T-helper 1 cell treated with Interleukin-12 subunit alpha and Interleukin-12 subunit beta and Interleukin-4 antibody, amounts not matched to agents 30 μg/mL and 1 μg/mL, for 36 hours (primary cell): ENCODE results near the gene R3HDM1.
"Not testable (repeated sequence)": the region's sequence is repeated elsewhere in the genome, so short reads cannot be mapped to it uniquely, and the experiment has no call there.

Experiments used
- H3K27ac Mint-ChIP-seq: one replicate; pipeline ENCODE4 v1.8.0; 2021; ENCODE audit warnings: mild to moderate bottlenecking, mixed read lengths
- H3K27me3 Mint-ChIP-seq: one replicate; pipeline ENCODE4 v1.8.0; 2021; ENCODE audit warnings: low read depth, mixed read lengths
- H3K36me3 Mint-ChIP-seq: one replicate; pipeline ENCODE4 v1.8.0; 2021; ENCODE audit warnings: low read depth, mixed read lengths
- H3K4me1 Mint-ChIP-seq: one replicate; pipeline ENCODE4 v1.8.0; 2021; ENCODE audit warnings: low read depth, mixed read lengths
- H3K4me3 Mint-ChIP-seq: one replicate; pipeline ENCODE4 v1.8.0; 2021; ENCODE audit warnings: mild to moderate bottlenecking, moderate library complexity, mixed read lengths
- H3K9me3 Mint-ChIP-seq: one replicate; pipeline ENCODE4 v1.8.0; 2021; ENCODE audit warnings: mixed read lengths

R3HDM1 gene

DNA sequence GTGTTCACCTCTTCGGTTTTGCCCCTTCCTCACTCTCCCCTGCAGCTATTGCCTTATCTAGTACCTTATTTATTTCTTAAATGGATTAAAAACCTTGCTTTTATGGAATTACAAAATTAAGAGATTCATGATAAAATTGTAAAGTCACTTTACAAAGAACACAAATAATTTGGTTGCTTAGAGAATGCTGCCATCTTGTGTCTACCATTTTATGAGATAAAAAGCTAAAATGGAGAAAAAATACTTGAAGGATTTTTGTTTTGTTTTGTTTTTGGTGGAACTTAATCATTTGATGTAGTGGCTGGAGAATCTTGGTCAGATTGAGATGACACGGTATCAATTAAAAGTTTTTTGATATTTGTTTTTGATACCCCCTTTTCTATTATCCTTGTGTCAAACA is 69.6 kb downstream of the R3HDM1 start:
- Mint-ChIP-seq H3K27ac (no peak overlapping the region), H3K4me3 (no peak overlapping the region), H3K36me3 (peaks cover 8% of the 10 kb centered on the region), H3K9me3 (no peaks in the 10 kb centered on the region), H3K27me3 (no peaks in the 10 kb centered on the region), H3K4me1 (peaks cover 3% of the 10 kb centered on the region)

DNA sequence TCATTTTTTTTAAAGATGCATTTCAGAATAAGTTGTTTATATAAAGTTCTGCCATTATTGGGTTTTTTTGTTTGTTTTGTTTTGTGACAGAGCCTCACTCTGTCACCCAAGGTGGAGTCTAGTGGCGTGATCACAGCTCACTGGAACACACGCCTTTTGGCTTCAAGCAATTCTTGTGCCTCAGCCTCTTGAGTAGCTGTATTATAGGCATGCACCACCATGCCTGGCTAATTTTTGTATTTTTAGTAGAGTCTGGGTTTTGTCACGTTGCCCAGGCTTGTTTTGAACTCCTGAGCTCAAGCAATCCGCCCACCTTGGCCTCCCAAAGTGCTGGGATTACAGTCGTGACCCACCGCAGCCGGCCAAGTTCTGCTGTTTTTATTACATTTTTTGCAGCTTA is 72.3 kb downstream of the R3HDM1 start:
- Mint-ChIP-seq H3K4me1 (peaks cover 3% of the 10 kb centered on the region), H3K27me3 (no peaks in the 10 kb centered on the region), H3K36me3 (peaks cover 12% of the 10 kb centered on the region), H3K4me3 (no peak overlapping the region), H3K27ac (no peak overlapping the region), H3K9me3 (no peaks in the 10 kb centered on the region)

DNA sequence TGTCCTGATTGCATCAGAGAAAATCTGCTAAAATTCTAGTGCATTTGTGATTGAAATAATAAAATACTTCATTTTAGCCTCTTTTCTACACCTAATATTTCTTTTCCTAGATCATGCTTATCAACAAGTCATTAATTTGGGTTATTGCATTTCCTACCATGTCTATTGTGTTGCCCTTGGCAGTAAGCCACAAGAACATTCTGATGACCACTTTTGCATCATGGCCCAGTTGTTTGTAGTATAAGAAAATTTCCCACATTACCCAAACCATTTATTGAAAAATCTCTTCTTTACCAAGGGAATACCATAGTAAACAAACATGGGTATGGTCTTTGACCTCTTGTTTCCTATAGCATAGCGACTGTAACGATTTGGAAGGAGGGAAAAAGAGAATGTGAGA is 76.3 kb downstream of the R3HDM1 start:
- Mint-ChIP-seq H3K36me3 (peaks cover 16% of the 10 kb centered on the region), H3K4me1 (no peaks in the 10 kb centered on the region), H3K4me3 (no peak overlapping the region), H3K9me3 (no peaks in the 10 kb centered on the region), H3K27me3 (no peaks in the 10 kb centered on the region), H3K27ac (no peak overlapping the region)

DNA sequence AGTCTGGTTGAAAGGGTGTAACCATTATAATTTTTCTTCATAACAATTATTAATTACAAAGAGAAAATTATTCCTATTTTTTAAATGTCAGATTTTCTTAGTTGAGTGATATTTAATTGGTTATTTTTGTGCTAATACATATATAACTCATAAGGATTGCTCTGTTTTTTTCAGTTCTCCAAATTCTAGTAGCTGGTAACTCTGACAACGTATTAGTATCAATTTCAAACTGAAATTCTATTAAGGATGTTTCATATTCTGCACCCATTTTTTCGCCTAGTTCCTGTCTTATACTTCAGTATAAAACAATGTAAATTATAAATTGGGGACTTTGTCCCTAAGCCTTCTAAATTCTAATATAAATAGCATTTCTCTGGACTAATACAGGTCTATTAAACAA is 81.0 kb downstream of the R3HDM1 start:
- Mint-ChIP-seq H3K4me3 (no peak overlapping the region), H3K27me3 (no peaks in the 10 kb centered on the region), H3K4me1 (no peaks in the 10 kb centered on the region), H3K27ac (no peak overlapping the region), H3K36me3 (peaks cover 8% of the 10 kb centered on the region), H3K9me3 (no peaks in the 10 kb centered on the region)

DNA sequence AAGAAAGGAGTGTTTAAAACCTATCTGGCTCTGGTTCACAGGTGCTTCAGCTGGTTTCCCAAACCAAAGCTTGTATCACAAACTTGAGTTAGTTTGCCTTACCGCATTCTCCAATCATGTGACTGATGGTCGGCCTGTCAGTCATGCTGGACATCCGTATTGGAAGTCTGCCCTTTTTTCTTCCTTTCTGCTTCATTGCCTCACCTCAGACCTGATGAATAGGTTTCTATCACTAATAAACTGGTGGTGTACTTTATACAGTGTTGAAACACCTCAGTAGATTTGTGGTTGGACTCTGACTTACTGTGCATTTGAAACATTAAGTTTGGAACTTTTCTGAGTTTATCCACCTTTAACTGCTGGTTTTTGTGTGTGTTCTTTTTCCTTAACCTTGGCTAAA is 84.1 kb downstream of the R3HDM1 start:
- Mint-ChIP-seq H3K27ac (no peak overlapping the region), H3K9me3 (no peaks in the 10 kb centered on the region), H3K36me3 (peaks cover 4% of the 10 kb centered on the region), H3K4me3 (no peak overlapping the region), H3K4me1 (no peaks in the 10 kb centered on the region), H3K27me3 (no peaks in the 10 kb centered on the region)

DNA sequence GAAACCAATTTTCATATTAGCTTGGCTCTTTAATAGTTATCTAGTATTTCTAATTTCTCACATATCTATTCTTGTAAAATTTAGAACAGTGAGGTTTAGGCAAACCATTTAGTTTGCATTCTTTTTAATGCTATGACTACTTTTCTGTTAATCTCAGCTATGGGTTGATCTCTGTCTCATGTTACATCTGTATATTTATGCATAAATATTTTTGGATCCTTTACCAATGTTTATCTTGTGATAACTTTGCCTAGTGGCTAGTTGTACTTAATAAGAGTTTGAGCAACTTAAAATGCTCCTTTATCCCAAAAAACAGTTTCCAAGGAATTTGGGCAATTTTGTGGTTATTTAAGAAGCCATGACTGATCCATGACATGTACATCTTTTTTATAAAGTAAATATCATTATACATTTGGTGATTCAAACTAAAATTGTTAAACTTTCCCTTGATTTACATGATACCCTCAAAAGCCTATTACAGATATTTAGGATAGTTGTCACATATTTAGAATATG is 86.3 kb downstream of the R3HDM1 start:
- H3K27me3 Mint-ChIP-seq, result no peaks in the 10 kb centered on the region
- peaks cover 4% of the 10 kb centered on the region for H3K36me3 Mint-ChIP-seq
- H3K4me3 Mint-ChIP-seq, result no peak overlapping the region
- no peaks in the 10 kb centered on the region for H3K9me3 Mint-ChIP-seq
- H3K27ac Mint-ChIP-seq, result no peak overlapping the region
- no peaks in the 10 kb centered on the region for H3K4me1 Mint-ChIP-seq

DNA sequence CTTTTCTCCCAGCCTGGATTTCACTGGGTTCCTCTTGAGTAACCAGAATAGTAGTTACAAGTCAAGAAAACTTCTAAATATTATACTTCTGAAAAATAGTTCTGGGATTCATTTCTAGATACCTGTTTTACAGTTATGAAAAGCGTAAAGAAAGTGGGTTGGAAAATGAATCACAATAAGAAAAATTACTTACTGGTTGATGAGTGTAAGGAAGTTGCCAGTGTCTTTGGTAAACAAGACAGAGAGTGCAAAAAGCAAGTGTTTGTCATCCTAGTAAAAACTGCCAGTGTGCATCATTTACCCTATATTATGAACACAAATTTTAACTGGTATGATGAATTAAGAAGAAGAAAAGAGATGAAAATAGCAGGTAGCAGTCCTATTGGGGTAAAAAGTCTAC is 88.9 kb downstream of the R3HDM1 start:
- Mint-ChIP-seq H3K4me3 (no peak overlapping the region), H3K27me3 (no peaks in the 10 kb centered on the region), H3K9me3 (no peaks in the 10 kb centered on the region), H3K4me1 (no peaks in the 10 kb centered on the region), H3K36me3 (peaks cover 14% of the 10 kb centered on the region), H3K27ac (no peak overlapping the region)

DNA sequence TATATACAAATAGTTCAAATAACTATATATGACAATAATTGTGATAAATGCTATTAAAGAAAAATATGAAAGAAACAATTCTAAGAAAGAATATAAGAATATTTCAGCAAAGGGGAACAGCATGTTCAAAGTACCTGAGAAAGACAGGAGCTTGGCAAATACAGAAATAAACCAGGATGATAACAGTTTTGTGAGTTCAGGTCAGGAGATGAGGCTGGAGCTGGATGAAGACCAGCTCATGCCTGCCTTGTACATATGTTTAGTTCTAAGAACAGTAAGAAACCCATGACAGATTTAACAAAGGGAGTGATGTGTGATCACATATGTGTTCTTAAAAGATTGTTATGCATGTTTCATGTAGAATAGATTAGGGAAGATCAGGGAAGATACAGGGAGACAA is 98.2 kb downstream of the R3HDM1 start:
- Mint-ChIP-seq H3K27ac (no peak overlapping the region), H3K27me3 (no peaks in the 10 kb centered on the region), H3K4me1 (no peaks in the 10 kb centered on the region), H3K4me3 (no peak overlapping the region), H3K36me3 (peaks cover 6% of the 10 kb centered on the region), H3K9me3 (no peaks in the 10 kb centered on the region)

DNA sequence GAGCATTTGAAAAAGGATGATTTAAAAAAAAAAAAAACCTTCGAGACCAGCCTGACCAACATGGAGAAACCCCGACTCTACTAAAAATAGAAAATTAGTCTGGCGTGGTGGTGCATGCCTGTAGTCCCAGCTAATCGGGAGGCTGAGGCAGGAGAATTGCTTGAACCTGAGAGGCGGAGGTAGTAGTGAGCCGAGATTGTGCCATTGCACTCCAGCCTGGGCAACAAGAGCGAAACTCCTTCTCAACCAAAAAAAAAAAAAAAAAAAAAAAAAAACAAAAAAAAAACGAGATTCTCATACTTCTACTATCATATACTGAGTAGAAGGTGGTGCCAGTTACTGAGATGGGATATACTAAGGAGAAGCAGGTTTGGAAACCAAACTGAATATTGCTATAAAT is 98.8 kb downstream of the R3HDM1 start:
- H3K27me3 Mint-ChIP-seq, H3K9me3 Mint-ChIP-seq, H3K27ac Mint-ChIP-seq, H3K36me3 Mint-ChIP-seq, H3K4me1 Mint-ChIP-seq, H3K4me3 Mint-ChIP-seq: not testable (repeated sequence)

DNA sequence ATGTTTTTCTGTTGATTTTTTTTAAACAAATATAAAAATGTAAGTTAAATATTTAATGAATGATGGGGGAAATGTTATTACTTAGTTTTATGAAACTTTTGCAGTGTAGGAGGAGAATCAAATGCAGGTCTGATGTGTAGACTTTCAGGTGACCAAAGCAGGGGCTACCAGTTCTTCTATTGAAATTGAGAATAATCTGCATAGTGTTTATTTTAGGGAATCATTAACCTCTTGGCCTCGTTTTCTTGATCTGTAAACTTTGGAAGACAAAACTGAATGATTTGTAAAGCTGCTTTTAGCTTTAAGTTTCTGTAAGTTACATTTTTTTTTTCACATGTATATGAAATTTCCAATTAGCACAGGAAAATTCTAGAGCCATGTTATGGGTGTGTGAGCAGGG is 99.2 kb downstream of the R3HDM1 start:
- Mint-ChIP-seq H3K4me1 (no peaks in the 10 kb centered on the region), H3K36me3 (peaks cover 2% of the 10 kb centered on the region), H3K9me3 (no peaks in the 10 kb centered on the region), H3K27ac (no peak overlapping the region), H3K4me3 (no peak overlapping the region), H3K27me3 (no peaks in the 10 kb centered on the region)

DNA sequence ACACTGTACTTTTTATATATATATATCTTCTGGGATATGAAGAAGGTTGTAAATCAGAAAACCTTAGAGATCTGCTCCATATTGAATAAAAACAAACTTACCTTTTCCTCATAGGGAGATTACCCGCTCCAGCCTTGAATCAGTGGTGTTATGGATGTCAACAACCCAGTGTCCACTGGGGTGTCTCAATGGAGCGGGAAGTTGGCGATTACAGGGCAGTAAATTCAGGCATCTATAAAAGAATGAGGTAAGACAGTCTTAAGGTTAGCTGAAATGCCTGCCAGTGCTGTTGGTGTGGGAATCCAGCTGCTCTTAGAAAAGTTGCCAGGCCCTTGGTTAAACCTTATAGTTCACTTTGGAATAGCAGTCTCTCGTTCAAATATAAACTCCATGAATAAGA is 102.3 kb downstream of the R3HDM1 start:
- Mint-ChIP-seq H3K4me1 (peaks cover 4% of the 10 kb centered on the region), H3K36me3 (peaks cover 18% of the 10 kb centered on the region), H3K4me3 (no peak overlapping the region), H3K27me3 (no peaks in the 10 kb centered on the region), H3K9me3 (no peaks in the 10 kb centered on the region), H3K27ac (no peak overlapping the region)

DNA sequence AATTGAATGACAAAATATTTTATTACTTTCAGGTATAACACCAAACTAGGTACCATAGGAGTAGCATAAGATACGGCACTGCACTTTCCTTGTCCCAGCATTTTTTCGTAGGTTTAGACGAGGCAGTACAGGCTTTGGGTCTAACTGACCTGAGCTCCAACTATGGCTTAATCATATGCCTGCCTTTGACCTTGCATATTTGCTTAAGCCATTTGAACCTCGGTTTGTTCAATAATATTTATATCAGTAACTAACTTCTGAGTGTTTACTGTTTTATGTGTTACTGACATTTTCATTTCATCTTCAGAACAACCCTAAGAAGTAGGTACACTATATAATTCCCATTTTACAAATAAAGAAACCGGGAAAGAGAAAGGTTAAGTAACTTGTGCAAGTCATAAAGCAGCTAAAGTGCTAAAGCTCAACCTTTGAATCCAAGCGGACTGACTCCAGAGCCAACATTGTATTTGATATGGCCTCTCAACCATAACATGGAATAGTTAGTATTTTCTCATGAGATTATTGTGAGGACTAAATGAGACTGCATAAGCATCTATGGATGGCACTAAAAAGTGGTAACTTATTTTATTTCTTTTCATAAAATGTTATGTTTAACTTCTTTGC is 104.0 kb downstream of the R3HDM1 start:
- no peak overlapping the region for H3K27ac Mint-ChIP-seq
- no peak overlapping the region for H3K4me3 Mint-ChIP-seq
- no peaks in the 10 kb centered on the region for H3K27me3 Mint-ChIP-seq
- H3K4me1 Mint-ChIP-seq, result peaks cover 4% of the 10 kb centered on the region
- peaks cover 23% of the 10 kb centered on the region for H3K36me3 Mint-ChIP-seq
- no peaks in the 10 kb centered on the region for H3K9me3 Mint-ChIP-seq

DNA sequence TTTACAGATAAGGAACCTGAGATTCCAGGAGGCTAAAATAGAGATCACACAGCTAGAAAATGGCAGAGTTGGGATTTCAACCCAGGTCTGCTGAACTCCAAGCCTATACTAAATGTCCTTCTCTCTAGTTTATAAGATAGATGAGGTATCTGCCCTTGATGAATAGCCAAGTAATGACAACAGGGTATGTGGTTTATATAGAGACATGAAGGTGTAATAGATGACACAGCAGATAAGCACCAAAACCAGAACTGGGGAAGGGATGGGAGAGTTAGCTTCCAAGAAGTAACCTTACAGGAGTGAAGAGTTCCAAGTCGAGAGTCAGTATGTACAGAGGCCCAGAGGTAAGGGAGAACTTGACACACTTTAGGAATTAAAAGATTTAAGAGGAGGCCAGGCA is 105.7 kb downstream of the R3HDM1 start:
- H3K4me3 Mint-ChIP-seq, result no peak overlapping the region
- H3K27ac Mint-ChIP-seq, result peak overlapping the region; percentile 32
- peaks cover 4% of the 10 kb centered on the region for H3K4me1 Mint-ChIP-seq
- H3K36me3 Mint-ChIP-seq, result peaks cover 33% of the 10 kb centered on the region
- no peaks in the 10 kb centered on the region for H3K27me3 Mint-ChIP-seq
- H3K9me3 Mint-ChIP-seq, result no peaks in the 10 kb centered on the region

DNA sequence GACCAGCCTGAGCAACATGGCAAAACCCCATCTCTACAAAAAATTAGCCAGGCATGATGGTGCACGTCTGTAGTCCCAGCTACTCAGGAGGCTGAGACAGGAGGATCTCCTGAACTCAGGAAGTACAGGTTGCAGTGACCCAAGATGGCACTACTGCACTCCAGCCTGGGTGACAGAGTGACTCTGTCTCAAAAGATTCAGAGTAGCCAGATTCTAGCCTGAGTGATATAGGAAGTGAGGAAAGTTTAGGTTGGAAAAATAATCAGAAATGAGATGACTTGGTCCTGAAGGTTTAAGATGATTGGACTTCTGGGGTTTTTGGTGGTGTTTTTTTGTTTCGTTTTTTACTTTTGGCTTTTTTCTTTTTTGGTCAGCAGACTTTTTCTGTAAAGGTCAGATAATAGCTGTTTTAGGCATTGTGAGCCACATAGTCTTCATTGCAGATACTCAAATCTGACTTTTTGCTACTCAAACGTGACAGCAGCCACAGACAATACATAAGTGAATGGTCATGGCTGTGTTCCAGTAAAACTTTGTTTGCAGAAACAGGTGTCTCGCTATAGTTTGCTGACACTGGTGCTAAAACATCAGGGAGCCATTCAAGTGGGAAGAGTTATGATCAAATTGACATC is 106.3 kb downstream of the R3HDM1 start:
- H3K9me3 Mint-ChIP-seq, result no peaks in the 10 kb centered on the region
- H3K27me3 Mint-ChIP-seq, result no peaks in the 10 kb centered on the region
- peaks cover 4% of the 10 kb centered on the region for H3K4me1 Mint-ChIP-seq
- no peak overlapping the region for H3K27ac Mint-ChIP-seq
- H3K4me3 Mint-ChIP-seq, result no peak overlapping the region
- peaks cover 32% of the 10 kb centered on the region for H3K36me3 Mint-ChIP-seq

DNA sequence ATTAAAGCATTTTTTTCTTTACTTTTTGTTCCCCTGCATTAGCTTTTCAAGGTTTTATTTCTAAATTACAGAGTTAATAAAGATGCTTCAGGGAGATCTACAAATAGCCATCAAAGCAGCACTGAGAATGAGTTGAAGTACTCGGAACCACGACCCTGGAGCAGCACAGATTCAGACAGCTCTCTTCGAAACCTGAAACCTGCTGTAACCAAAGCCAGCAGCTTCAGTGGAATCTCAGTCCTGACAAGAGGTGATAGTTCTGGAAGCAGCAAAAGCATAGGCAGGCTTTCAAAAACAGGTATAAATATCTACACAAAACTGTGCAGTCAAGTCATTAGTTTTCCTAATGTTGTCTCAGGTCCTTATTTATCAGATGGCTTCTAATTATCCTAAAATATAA is 107.5 kb downstream of the R3HDM1 start:
- Mint-ChIP-seq H3K4me1 (peaks cover 4% of the 10 kb centered on the region), H3K27me3 (no peaks in the 10 kb centered on the region), H3K27ac (no peak overlapping the region), H3K36me3 (peaks cover 32% of the 10 kb centered on the region), H3K9me3 (no peaks in the 10 kb centered on the region), H3K4me3 (no peak overlapping the region)
